HG03469 (cell line): Measurements from ENCODE around the gene NMNAT3.
"Not testable (repeated sequence)": the region's sequence is repeated elsewhere in the genome, so short reads cannot be mapped to it uniquely, and the experiment has no call there.

Experiments
- ATAC-seq: cut with Tn5 transposase; IDR thresholded peaks from one replicate; pipeline ENCODE4 v1.9.1; 2021; ENCODE audit warnings: mild to moderate bottlenecking, moderate library complexity, moderate number of reproducible peaks; ENCODE audit not compliant: unreplicated experiment

The NMNAT3 gene

GRCh38 chr3:139639662-139640061 is 38.1 kb downstream of the NMNAT3 start:
- ATAC-seq = no peak

- ATAC-seq = no peak
These were observed 39.3 kb downstream of the NMNAT3 start for GRCh38 chr3:139638518-139638917.

- no peak for ATAC-seq
These were observed 41.3 kb downstream of the NMNAT3 start for GRCh38 chr3:139636511-139636910.

GRCh38 chr3:139634111-139634635 is 43.6 kb downstream of the NMNAT3 start:
- ATAC-seq = no peak

GRCh38 chr3:139633511-139633910 is 44.3 kb downstream of the NMNAT3 start:
- no peak for ATAC-seq

- ATAC-seq = no peak
These were observed 47.2 kb downstream of the NMNAT3 start for GRCh38 chr3:139630542-139630941.

GRCh38 chr3:139629033-139629432 is 48.7 kb downstream of the NMNAT3 start:
- ATAC-seq = no peak

GRCh38 chr3:139627759-139628158 is 50.0 kb downstream of the NMNAT3 start:
- ATAC-seq = no peak

- ATAC-seq = no peak
These were observed 57.3 kb downstream of the NMNAT3 start for GRCh38 chr3:139620438-139620837.

GRCh38 chr3:139619484-139619883 is 58.3 kb downstream of the NMNAT3 start:
- no peak for ATAC-seq

- no peak for ATAC-seq
These were observed 60.0 kb downstream of the NMNAT3 start for GRCh38 chr3:139617672-139618268.

GRCh38 chr3:139611528-139611927 is 66.2 kb downstream of the NMNAT3 start:
- no peak for ATAC-seq

GRCh38 chr3:139610886-139611285 is 66.9 kb downstream of the NMNAT3 start:
- no peak for ATAC-seq

GRCh38 chr3:139608924-139609323 is 68.8 kb downstream of the NMNAT3 start:
- ATAC-seq = no peak

- no peak for ATAC-seq
These were observed 69.7 kb downstream of the NMNAT3 start for GRCh38 chr3:139608108-139608380.

GRCh38 chr3:139607257-139608107 is 70.3 kb downstream of the NMNAT3 start:
- ATAC-seq = no peak

GRCh38 chr3:139602003-139602402 is 75.8 kb downstream of the NMNAT3 start:
- no peak for ATAC-seq

- no peak for ATAC-seq
These were observed 76.4 kb downstream of the NMNAT3 start for GRCh38 chr3:139601191-139601961.

- no peak for ATAC-seq
These were observed 79.8 kb downstream of the NMNAT3 start for GRCh38 chr3:139597947-139598346.

- not testable (repeated sequence) for ATAC-seq
These were observed 86.6 kb downstream of the NMNAT3 start for GRCh38 chr3:139591186-139591585.

- no peak for ATAC-seq
These were observed 89.3 kb downstream of the NMNAT3 start for GRCh38 chr3:139588450-139588849.

- ATAC-seq = no peak
These were observed 90.0 kb downstream of the NMNAT3 start for GRCh38 chr3:139587797-139588196.
